SK-N-SH treated with all-trans-retinoic acid at 6 μM for 48 hours (cell line): ENCODE results near the gene GRID1.

Source experiments
- ATAC-seq: fragments of 200-7000 bp; cut with Tn5 transposase; 3 replicates; pipeline ENCODE4 v1.9.1; 2020; ENCODE audit warnings: mild to moderate bottlenecking, moderate library complexity
- ARNTL ChIP-seq: fragments of 450-650 bp; formaldehyde crosslinking; IDR thresholded peaks from 2 replicates; pipeline ENCODE4 v1.5.0; 2020; ENCODE audit warnings: low read depth, mild to moderate bottlenecking, moderate library complexity, borderline replicate concordance
- BACH2 ChIP-seq: fragments of 250-450 bp; sonication (Bioruptor Pico); IDR thresholded peaks from 2 replicates; pipeline ENCODE4 v1.9.0; 2021; ENCODE audit warnings: mild to moderate bottlenecking, borderline replicate concordance
- ESRRG ChIP-seq: fragments of 250-450 bp; sonication (Bioruptor Pico); IDR thresholded peaks from 2 replicates; pipeline ENCODE4 v1.6.1; 2021; ENCODE audit warnings: mild to moderate bottlenecking
- GLIS3 ChIP-seq: fragments of 250-450 bp; sonication (Bioruptor Pico); IDR thresholded peaks from 2 replicates; pipeline ENCODE4 v1.5.0; 2020; ENCODE audit warnings: mild to moderate bottlenecking, moderate library complexity
- OSR1 ChIP-seq: fragments of 250-450 bp; sonication (Bioruptor Pico); IDR thresholded peaks from 2 replicates; pipeline ENCODE4 v1.8.0; 2022; ENCODE audit warnings: moderate library complexity, mild to moderate bottlenecking, inconsistent platforms
- TOX ChIP-seq: fragments of 250-450 bp; sonication (Bioruptor Pico); IDR thresholded peaks from 2 replicates; pipeline ENCODE4 v1.8.0; 2021; ENCODE audit warnings: mild to moderate bottlenecking, moderate library complexity, borderline replicate concordance
- ZFP3 ChIP-seq: fragments of 250-450 bp; sonication (Bioruptor Pico); IDR thresholded peaks from 2 replicates; pipeline ENCODE4 v1.5.0; 2020; ENCODE audit warnings: mild to moderate bottlenecking, moderate library complexity
- ZNF565 ChIP-seq: fragments of 450-650 bp; formaldehyde crosslinking; conservative IDR thresholded peaks from 2 replicates; pipeline ENCODE4 v1.5.0; 2020; ENCODE audit warnings: low read depth, mild to moderate bottlenecking, moderate library complexity
- ZNF8 ChIP-seq: fragments of 450-650 bp; formaldehyde crosslinking; IDR thresholded peaks from 2 replicates; pipeline ENCODE4 v1.5.0; 2020; ENCODE audit warnings: mild to moderate bottlenecking, moderate library complexity
- TF ChIP-seq, protein P1 (sequence below): fragments of 250-450 bp; sonication (Bioruptor Pico); IDR thresholded peaks from 2 replicates; pipeline ENCODE4 v1.5.1; 2020; ENCODE audit warnings: low read depth, mild to moderate bottlenecking, moderate library complexity
- TF ChIP-seq, protein P2 (sequence below): fragments of 250-450 bp; sonication (Bioruptor Pico); IDR thresholded peaks from 2 replicates; pipeline ENCODE4 v1.5.1; 2021; ENCODE audit warnings: mild to moderate bottlenecking, moderate library complexity
- TF ChIP-seq, protein P3 (sequence below): fragments of 250-450 bp; sonication (Bioruptor Pico); IDR thresholded peaks from 2 replicates; pipeline ENCODE4 v1.8.0; 2020; ENCODE audit warnings: mild to moderate bottlenecking, moderate library complexity, borderline replicate concordance
- TF ChIP-seq, protein P4 (sequence below): fragments of 250-450 bp; sonication (Bioruptor Pico); IDR thresholded peaks from 2 replicates; pipeline ENCODE4 v1.5.0; 2020; ENCODE audit warnings: mild to moderate bottlenecking, moderate library complexity
- TF ChIP-seq, protein P5 (sequence below): fragments of 250-450 bp; sonication (Bioruptor Pico); IDR thresholded peaks from 2 replicates; pipeline ENCODE4 v1.8.0; 2021; ENCODE audit warnings: low read depth, mild to moderate bottlenecking, moderate library complexity, borderline replicate concordance

The GRID1 gene

DNA sequence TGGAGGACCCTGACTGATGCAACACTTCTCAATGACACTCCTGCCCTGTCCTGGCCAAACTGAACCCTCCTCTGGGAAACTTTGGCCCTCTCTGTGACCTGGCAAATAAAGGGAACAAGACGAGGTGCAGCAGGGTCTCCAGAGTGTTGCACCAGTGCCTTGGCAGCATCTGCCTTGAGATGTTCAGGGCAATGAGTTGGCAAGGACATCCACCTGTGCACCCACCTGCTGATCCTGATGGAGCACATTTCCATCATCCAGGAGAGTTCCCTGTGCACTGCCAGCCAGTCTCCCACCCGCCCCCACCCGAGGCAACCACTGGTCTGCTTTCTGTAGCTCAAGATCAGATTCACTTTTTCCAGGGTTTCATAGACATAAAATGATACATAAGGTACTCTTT, 407.4 kb downstream of the GRID1 start (continued):
- TF ChIP-seq, protein P1, sequence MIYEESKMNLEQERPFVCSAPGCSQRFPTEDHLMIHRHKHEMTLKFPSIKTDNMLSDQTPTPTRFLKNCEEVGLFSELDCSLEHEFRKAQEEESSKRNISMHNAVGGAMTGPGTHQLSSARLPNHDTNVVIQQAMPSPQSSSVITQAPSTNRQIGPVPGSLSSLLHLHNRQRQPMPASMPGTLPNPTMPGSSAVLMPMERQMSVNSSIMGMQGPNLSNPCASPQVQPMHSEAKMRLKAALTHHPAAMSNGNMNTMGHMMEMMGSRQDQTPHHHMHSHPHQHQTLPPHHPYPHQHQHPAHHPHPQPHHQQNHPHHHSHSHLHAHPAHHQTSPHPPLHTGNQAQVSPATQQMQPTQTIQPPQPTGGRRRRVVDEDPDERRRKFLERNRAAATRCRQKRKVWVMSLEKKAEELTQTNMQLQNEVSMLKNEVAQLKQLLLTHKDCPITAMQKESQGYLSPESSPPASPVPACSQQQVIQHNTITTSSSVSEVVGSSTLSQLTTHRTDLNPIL (CRISPR knock-in tag) = no peak
- TF ChIP-seq, protein P2, sequence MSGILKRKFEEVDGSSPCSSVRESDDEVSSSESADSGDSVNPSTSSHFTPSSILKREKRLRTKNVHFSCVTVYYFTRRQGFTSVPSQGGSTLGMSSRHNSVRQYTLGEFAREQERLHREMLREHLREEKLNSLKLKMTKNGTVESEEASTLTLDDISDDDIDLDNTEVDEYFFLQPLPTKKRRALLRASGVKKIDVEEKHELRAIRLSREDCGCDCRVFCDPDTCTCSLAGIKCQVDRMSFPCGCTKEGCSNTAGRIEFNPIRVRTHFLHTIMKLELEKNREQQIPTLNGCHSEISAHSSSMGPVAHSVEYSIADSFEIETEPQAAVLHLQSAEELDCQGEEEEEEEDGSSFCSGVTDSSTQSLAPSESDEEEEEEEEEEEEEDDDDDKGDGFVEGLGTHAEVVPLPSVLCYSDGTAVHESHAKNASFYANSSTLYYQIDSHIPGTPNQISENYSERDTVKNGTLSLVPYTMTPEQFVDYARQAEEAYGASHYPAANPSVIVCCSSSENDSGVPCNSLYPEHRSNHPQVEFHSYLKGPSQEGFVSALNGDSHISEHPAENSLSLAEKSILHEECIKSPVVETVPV (CRISPR knock-in tag) = no peak
- no peak for TF ChIP-seq ARNTL (CRISPR knock-in tag)
- TF ChIP-seq ZFP3 (CRISPR knock-in tag) = no peak

DNA sequence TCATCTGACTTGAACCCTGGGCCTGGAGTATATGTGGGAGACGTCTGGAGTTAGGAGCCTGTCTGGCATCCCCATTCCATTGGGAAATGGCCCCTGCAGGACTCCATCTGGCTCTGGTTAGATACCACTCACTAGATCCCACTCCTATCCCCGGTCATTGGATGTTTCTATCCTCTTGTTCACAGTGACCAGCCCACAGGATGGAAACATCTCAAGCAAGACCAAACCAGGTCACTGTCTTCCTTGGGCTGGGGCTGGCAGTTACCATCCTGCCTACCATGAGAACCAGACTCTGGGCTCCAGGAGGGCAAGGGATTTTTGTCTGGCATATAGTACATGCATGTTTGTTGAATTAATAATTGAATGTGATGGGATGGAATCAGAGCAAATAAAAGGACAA, 415.7 kb downstream of the GRID1 start:
- no peak for TF ChIP-seq OSR1 (CRISPR knock-in tag)
- TF ChIP-seq, protein P3, sequence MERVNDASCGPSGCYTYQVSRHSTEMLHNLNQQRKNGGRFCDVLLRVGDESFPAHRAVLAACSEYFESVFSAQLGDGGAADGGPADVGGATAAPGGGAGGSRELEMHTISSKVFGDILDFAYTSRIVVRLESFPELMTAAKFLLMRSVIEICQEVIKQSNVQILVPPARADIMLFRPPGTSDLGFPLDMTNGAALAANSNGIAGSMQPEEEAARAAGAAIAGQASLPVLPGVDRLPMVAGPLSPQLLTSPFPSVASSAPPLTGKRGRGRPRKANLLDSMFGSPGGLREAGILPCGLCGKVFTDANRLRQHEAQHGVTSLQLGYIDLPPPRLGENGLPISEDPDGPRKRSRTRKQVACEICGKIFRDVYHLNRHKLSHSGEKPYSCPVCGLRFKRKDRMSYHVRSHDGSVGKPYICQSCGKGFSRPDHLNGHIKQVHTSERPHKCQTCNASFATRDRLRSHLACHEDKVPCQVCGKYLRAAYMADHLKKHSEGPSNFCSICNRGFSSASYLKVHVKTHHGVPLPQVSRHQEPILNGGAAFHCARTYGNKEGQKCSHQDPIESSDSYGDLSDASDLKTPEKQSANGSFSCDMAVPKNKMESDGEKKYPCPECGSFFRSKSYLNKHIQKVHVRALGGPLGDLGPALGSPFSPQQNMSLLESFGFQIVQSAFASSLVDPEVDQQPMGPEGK (CRISPR knock-in tag) = no peak
- no peak for ATAC-seq

DNA sequence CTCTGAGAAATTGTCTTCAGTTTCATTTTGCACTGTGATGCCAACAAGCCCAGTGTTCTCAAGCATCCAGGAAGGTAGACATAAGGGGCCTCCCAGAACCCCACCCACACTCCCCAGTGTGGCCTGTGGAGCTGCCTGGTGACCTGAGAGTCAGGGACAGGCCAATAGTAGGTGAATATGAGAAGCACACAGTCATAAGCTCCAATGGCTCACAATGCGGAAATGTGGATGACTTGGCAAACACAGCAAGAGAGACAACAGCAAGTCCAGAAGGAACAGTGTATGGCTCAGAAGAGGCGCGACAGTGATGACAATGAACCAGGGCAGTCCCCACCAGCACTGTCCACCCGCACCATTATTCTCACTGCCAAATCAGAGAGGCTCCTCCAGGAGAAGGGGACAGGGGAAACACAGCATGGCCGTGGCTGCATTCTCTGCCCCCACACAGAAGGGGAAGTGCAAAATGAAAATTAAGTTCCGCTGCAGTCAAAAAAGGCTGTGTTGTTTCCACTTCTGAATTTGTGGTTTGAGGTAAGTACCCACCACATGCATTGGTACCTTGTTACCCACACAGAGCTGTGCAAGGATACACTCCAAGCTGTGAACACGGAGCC, 419.8 kb downstream of the GRID1 start:
- TF ChIP-seq GLIS3 (CRISPR knock-in tag) (no peak), ZNF8 (CRISPR knock-in tag) (no peak), TOX (CRISPR knock-in tag) (no peak), ZNF565 (CRISPR knock-in tag) (no peak), ARNTL (CRISPR knock-in tag) (no peak), ESRRG (no peak)
- TF ChIP-seq, protein P1 (CRISPR knock-in tag) = no peak
- TF ChIP-seq, protein P2 (CRISPR knock-in tag) = no peak
- TF ChIP-seq, protein P4, sequence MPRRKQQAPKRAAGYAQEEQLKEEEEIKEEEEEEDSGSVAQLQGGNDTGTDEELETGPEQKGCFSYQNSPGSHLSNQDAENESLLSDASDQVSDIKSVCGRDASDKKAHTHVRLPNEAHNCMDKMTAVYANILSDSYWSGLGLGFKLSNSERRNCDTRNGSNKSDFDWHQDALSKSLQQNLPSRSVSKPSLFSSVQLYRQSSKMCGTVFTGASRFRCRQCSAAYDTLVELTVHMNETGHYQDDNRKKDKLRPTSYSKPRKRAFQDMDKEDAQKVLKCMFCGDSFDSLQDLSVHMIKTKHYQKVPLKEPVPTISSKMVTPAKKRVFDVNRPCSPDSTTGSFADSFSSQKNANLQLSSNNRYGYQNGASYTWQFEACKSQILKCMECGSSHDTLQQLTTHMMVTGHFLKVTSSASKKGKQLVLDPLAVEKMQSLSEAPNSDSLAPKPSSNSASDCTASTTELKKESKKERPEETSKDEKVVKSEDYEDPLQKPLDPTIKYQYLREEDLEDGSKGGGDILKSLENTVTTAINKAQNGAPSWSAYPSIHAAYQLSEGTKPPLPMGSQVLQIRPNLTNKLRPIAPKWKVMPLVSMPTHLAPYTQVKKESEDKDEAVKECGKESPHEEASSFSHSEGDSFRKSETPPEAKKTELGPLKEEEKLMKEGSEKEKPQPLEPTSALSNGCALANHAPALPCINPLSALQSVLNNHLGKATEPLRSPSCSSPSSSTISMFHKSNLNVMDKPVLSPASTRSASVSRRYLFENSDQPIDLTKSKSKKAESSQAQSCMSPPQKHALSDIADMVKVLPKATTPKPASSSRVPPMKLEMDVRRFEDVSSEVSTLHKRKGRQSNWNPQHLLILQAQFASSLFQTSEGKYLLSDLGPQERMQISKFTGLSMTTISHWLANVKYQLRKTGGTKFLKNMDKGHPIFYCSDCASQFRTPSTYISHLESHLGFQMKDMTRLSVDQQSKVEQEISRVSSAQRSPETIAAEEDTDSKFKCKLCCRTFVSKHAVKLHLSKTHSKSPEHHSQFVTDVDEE = no peak
- TF ChIP-seq, protein P5, sequence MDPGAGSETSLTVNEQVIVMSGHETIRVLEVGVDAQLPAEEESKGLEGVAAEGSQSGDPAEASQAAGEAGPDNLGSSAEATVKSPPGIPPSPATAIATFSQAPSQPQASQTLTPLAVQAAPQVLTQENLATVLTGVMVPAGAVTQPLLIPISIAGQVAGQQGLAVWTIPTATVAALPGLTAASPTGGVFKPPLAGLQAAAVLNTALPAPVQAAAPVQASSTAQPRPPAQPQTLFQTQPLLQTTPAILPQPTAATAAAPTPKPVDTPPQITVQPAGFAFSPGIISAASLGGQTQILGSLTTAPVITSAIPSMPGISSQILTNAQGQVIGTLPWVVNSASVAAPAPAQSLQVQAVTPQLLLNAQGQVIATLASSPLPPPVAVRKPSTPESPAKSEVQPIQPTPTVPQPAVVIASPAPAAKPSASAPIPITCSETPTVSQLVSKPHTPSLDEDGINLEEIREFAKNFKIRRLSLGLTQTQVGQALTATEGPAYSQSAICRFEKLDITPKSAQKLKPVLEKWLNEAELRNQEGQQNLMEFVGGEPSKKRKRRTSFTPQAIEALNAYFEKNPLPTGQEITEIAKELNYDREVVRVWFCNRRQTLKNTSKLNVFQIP (CRISPR knock-in tag) = no peak
- TF ChIP-seq, all 23 proteins: peak for 0
- ATAC-seq = no peak

DNA sequence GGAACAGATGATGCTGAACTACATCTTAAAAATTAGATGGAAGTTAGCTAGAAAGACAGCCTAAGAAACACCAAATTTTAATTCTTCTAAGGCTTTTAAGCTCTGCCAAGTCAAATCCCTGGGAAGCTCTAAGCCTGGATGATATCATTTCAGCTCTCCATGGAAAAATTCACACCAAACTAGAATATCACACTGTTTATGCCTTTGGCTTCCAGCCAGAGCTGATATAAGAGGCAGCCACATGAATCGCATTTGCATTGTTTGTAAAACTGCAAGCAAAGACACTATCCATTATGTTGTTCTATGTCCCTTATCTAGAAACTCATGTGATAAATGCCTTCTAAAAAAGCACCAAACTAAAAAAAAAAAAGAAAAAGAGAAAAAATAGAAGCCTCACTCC, 430.4 kb downstream of the GRID1 start:
- ATAC-seq = no peak
- TF ChIP-seq ESRRG (no peak), BACH2 (CRISPR knock-in tag) (no peak), ZFP3 (CRISPR knock-in tag) (no peak)
- TF ChIP-seq, protein P4 = no peak
- TF ChIP-seq, protein P3 (CRISPR knock-in tag) = no peak
- TF ChIP-seq, protein P2 (CRISPR knock-in tag) = no peak
